HG03064 (cell line): ENCODE measurements around the gene NAMPT.
"Not testable (repeated sequence)": the region's sequence is repeated elsewhere in the genome, so short reads cannot be mapped to it uniquely, and the experiment has no call there.

Experiments
- ATAC-seq: cut with Tn5 transposase; IDR thresholded peaks from one replicate; pipeline ENCODE4 v1.9.1; 2021; ENCODE audit warnings: low read depth; ENCODE audit not compliant: unreplicated experiment

Gene NAMPT

GRCh38 chr7:106284714-106285050 lies at the start of gene NAMPT:
NAMPT (minus strand) TSS chr7:106284983; CDS start chr7:106284884, 99 bp downstream.
- no peak for ATAC-seq

- no peak for ATAC-seq
These were observed 47.4 kb upstream of the NAMPT start for GRCh38 chr7:106332201-106332600.

DNA sequence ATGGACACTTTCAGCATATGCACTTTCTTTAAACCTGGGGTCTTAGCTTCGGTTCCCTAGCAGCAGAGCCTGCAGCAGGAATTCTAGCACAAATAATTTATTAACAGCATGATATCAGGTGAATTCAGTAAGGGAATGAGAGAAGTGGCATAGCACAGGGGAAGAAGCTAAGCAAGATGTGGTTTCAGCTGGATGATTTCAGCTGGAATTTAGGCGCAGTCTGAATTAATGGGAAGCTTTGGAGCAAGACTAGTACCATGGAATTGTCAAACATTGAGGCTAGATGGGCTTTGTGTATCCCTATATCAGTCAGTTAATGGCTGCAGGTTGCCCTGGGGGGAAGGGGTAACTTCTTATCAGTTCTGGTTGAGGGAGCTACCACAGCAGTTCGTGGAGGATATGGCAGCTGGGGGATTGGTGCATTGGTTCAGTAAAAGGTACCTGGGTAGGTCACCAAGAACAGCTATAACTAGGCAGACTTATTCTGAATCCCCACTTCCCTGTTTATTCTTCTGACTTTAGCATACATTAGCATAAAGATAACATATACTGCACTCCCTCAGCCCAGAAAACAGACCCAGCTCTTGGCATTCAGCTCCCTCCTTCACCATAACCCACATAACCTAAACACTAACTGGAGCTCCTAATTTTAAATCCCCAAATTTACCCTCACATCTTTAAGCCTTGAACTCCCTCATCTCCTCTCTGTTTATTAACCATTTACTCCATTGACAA lies 46.8 kb upstream of the NAMPT start:
- no peak for ATAC-seq

- no peak for ATAC-seq
These were observed 45.4 kb upstream of the NAMPT start for GRCh38 chr7:106329971-106330733.

DNA sequence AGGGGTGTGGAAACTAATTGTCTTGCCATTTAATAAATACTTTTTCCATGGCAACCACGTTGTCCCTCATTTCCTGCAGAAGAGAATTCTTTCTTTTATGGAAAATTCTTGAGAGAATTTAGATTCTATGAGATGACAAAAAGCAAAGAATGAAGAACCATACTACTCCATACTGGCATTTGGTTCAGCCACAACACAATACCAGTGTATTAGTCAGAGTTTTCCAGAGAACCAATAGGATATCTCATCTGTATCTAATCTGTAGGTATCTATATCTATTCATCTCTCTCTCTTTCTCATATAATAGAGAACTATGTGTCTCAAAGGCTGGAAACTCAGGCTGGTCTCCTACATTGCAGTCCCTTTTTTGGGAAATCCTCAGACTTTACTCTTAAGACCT lies 44.6 kb upstream of the NAMPT start:
- no peak for ATAC-seq

- no peak for ATAC-seq
These were observed 43.0 kb upstream of the NAMPT start for GRCh38 chr7:106327538-106328481.

GRCh38 chr7:106326594-106327537 lies 42.1 kb upstream of the NAMPT start:
- no peak for ATAC-seq

DNA sequence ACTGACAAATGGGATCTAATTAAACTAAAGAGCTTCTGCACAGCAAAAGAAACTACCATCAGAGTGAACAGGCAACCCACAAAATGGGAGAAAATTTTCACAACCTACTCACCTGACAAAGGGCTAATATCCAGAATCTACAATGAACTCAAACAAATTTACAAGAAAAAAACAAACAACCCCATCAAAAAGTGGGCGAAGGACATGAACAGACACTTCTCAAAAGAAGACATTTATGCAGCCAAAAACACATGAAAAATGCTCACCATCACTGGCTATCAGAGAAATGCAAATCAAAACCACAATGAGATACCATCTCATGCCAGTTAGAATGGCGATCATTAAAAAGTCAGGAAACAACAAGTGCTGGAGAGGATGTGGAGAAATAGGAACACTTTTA lies 39.7 kb upstream of the NAMPT start:
- ATAC-seq = not testable (repeated sequence)

DNA sequence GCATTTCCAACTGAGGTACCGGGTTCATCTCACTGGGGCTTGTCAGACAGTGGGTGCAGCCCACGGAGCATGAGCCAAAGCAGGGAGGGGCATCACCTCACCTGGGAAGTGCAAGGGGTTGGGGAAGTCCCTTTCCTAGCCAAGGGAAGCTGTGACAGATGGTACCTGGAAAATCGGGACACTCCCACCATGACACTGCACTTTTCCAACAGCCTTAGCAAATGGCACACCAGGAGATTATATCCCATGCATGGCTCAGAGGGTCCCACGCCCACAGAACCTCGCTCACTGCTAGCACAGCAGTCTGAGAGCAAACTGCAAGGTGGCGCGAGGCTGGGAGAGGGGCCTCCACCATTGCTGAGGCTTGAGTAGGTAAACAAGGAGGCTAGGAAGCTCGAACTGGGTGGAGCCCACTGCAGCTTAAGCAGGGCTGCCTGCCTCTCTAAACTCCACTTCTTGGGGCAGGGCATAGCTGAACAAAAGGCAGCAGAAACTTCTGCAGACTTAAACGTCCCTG lies 35.5 kb upstream of the NAMPT start:
- not testable (repeated sequence) for ATAC-seq

DNA sequence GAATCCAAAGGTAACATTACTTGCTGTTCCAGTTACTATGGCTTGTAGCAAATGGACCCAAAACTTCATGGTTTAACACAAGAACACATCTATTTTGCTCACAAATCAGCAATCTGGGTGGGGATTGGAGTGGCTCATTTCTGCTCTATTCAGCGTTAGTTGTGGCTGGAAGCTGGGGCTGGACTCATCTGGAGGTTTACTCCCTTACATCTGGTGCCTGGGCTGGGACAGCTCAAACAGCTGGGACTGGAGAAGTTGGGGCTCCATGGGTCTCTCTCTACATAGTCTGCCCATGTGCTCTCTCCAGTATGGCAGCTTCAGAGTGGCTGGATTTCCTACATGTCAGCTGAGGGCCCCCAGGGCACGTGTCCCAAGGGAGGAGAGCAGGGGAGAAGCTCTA lies 33.7 kb upstream of the NAMPT start:
- ATAC-seq = no peak

DNA sequence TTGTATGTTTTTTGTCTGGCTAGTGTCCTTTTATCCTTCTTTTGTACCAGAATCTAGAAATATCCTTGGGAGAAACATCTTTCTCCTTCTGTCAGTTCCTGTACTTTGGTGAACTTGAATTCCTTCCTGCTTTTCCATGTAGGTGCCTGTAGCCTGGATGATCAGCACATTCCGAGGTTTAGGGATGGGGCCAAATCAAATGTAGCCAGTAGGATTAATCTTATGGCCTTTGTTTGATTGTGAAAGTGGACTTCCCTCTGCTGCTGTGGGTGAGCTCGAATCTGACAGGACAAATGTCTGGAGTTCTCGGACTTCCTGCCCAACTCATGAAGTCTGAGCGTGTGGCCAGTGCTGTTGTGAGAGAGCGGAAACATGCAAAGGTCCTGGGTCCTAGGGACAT lies 33.2 kb upstream of the NAMPT start:
- ATAC-seq = no peak

- no peak for ATAC-seq
These were observed 32.2 kb upstream of the NAMPT start for GRCh38 chr7:106316947-106317346.

DNA sequence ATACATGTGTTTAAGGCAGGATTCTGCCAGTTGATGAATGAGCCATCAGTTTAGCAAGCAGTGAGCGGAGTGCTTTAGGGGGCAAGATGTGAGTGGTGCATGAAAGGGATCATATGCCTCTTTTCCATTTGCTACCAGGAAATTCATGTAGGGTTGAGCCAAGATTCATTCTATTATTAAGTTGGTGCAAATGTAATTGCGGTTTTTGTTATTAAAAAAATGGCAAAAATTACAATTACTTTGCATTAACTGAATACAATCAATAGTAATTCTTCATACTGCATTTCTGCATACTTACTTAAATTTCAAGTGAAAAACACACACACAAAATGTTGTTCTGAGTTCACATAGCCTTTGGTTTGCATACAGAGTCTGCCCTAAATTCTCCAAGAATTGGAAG lies 30.1 kb upstream of the NAMPT start:
- ATAC-seq = no peak

DNA sequence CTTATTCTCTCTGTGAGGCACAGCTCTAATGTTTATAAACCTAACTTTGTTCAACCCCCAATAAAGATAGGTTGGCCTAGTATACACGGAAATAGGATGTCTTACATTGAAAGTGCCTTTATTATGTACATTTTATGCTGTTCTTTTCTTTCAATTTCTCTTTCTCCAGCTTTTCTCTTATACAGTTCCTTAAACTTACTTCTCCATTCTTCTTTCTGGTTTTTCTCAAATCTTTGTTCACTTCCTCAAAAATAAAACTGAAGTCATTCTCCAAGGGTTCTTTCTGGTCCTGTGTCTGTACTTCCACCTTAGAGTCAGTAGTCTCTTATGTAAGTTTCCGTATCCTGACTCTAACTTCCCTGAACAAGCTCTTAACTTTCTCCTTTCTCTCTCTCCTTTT lies 29.2 kb upstream of the NAMPT start:
- ATAC-seq = no peak

DNA sequence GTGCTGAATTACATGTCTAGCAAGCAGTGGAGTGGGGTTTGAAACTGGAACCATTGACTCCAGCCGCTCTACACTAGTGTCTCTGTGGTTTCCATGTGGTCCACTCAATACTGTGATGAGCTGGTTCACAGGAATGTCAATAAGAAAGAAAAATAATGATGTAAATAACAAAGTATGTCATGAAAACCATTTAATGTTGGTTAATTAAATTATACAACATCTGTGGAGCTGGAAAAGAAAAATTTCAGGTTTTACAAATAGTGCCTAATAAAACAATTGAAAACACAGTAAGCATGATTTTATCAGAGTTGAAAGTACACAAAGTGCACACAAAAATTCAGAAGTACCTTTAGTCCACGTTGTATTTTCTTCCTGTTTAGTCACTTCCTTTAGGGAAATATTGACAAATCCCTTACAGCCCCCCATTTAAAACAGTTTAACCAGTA lies 28.7 kb upstream of the NAMPT start:
- ATAC-seq = no peak

DNA sequence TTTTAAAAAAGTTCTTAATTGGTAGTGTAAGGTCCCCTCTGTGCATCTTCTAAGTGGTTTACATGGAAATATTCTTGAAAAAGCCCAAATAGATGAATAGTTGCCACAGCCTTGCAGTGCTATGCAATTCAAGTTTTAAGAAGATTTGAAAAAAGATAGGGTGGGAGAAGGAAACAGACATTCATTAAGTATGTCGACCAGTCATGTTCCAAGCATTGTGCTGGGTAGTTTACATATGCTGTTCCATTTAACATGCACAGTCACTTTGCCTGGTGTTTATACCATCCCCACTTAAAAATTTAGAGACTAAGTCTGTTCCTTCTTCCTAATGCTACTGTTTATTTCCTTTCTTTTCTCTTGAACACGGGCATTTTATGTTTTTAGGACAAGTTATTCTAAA lies 28.1 kb upstream of the NAMPT start:
- no peak for ATAC-seq

DNA sequence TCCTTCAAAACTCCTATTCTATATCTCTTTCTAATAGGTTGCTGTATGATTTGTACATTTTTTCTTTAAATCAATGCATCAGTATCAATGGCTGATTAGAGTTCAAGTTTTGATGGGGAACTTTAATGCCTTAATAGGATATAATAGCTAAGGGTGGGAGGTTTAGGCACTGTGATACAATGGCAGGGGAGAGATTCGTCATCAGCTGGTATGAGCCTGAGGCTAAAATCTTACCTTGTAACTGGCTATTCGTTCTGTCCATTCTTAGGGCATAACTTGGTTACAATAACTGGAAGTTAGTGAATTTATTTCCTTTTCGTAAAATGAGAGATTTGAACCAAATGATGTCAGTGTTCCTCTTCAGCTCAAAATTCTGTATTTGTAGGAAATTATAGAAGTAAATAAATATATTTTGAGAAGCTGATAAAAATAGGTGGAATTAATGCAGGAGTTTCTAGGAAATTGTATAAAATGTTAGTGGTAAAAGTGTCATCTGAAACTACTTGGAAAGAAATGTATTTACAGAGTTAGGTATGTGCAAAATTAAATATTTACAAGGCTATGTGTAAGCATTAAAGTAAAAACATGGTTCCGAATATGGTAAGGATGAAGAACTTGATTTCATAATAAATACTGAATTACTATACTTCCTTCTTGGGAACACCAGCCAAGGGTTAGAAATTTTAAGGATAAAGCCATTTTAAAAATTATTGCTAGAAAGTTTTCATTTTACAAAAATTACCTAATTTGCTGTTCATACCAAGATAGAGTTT lies 27.5 kb upstream of the NAMPT start:
- ATAC-seq = no peak

DNA sequence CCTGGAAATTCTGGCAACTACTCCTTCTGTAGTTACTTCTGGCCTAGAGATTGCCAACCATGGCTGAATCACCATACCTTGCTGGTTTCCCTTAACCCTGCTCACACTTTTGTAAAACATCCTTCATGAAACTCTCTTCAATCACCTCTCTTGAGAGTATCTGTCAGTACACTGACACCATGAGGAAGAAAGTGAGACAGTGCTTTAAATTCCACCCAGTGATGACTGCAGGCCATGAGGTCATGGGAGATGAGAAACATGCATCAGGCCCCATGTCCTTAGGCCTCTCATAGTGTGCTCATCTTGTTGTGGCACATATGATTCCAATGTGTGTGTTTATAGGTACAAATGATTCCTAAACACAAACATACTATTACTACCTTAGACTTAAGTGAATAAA lies 24.6 kb upstream of the NAMPT start:
- no peak for ATAC-seq

GRCh38 chr7:106306256-106306655 lies 21.5 kb upstream of the NAMPT start:
- ATAC-seq = no peak
